H1 (cell line): ENCODE data around the gene UBQLN4. TPM values are rescaled to one million over a fixed set of nuclear protein-coding genes. Genes with fewer than 3 reads are reported as not detected.

Experiments
- CHD7 ChIP-seq: fragments of 300-600 bp; sonication (generic); IDR thresholded peaks from 2 replicates; pipeline ENCODE4 v1.7.1; 2012; ENCODE audit warnings: low read length, moderate library complexity, mild to moderate bottlenecking, inconsistent platforms; ENCODE audit not compliant: insufficient replicate concordance
- polyA plus RNA-seq, 7 experiments: library from polyadenylated mRNA; depleted of rRNA in 3 of 7; stranded (reverse) in 5 of 7; unstranded in 2 of 7; fragments of >200 nt in 5 of 7; fragments of 200-250 nt in 2 of 7; gene quantifications; 1 replicate in 5 of 7; 2 replicates in 1 of 7; 4 replicates in 1 of 7; pipeline versions ENCODE4 v1.2.1 to v1.2.3, GENCODE V29; 2011 to 2013; ENCODE audit warnings: missing spikeins in 2 of 7, mixed read lengths in 2 of 7
- total RNA-seq: library from RNA; stranded (reverse); fragmentation: NEBNext Ultra II Directional; extraction: Animal tissue kit (Norgen Biotek cat#: 25700); gene quantifications from 2 replicates; pipeline ENCODE4 v1.2.1, GENCODE V29; 2021

Gene UBQLN4
- total and polyA plus RNA-seq, 2 of the 8 experiments (the other 6 are each of a cell fraction or from before 2014, with no cell fraction given), result 37.7 to 52.0 TPM

GRCh38 chr1:156065212-156065611 lies 11.6 kb upstream of the UBQLN4 start (continued):
- TF ChIP-seq CHD7, result no peak
